Thyroid gland (tissue), 4 donors: ENCODE measurements around the gene COL28A1.

Experiments
- POLR2A ChIP-seq, 2 donors: fragments of 450-650 bp; IDR thresholded peaks; one replicate each; pipeline ENCODE4 v1.6.1; 2017; ENCODE audit warnings: antibody characterized with exemption in 2 of 2, mild to moderate bottlenecking in 2 of 2, moderate library complexity in 1 of 2
- TF ChIP-seq, protein P1 (sequence below), 6 experiments: fragments of 200-600 bp in 3 of 6; fragments of 450-650 bp in 3 of 6; sonication (generic) in 3 of 6; IDR thresholded peaks; one replicate each; pipeline ENCODE4 v1.5.1; 2016 to 2019; ENCODE audit warnings: antibody characterized with exemption in 6 of 6, mild to moderate bottlenecking in 2 of 6, inconsistent platforms in 1 of 6, moderate library complexity in 1 of 6

DNA sequence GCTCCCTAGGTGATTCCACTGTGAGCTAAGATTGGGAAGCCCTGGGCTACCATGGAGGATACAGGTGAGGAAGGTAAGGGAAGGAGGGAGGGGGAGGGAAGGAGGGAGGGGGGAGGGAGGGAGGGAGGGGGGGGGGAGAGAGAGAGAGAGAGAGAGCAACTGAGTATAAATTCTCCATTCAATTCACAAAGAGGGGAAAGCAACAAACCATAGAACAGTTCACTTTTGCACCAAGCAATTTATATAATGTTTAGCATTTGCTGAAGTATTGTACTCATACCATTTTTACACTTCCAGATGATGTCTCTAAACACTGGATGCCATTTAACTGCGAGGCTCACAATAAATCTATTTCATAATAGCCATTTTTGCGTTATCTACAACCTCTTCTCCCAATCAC is 118.3 kb downstream of the COL28A1 start:
- no peak for TF ChIP-seq POLR2A (IDR thresholded peaks at IDR 0.05)
- TF ChIP-seq, protein P1, sequence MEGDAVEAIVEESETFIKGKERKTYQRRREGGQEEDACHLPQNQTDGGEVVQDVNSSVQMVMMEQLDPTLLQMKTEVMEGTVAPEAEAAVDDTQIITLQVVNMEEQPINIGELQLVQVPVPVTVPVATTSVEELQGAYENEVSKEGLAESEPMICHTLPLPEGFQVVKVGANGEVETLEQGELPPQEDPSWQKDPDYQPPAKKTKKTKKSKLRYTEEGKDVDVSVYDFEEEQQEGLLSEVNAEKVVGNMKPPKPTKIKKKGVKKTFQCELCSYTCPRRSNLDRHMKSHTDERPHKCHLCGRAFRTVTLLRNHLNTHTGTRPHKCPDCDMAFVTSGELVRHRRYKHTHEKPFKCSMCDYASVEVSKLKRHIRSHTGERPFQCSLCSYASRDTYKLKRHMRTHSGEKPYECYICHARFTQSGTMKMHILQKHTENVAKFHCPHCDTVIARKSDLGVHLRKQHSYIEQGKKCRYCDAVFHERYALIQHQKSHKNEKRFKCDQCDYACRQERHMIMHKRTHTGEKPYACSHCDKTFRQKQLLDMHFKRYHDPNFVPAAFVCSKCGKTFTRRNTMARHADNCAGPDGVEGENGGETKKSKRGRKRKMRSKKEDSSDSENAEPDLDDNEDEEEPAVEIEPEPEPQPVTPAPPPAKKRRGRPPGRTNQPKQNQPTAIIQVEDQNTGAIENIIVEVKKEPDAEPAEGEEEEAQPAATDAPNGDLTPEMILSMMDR (IDR thresholded peaks at IDR 0.05), result no peak
